T-helper 2 cell treated with Interferon-gamma antibody and Interleukin-4, amounts not matched to agents 5 μg/mL and 100 μg/mL, for 36 hours (primary cell): ENCODE measurements around the gene TPRA1.

Experiments
- DNase-seq: peaks from one replicate; pipeline ENCODE4 v3.0.0; 2021; ENCODE audit warnings: low spot score
- H3K27ac Mint-ChIP-seq: one replicate; pipeline ENCODE4 v1.8.0; 2021; ENCODE audit warnings: mild to moderate bottlenecking, mixed read lengths
- H3K27me3 Mint-ChIP-seq: one replicate; pipeline ENCODE4 v1.8.0; 2021; ENCODE audit warnings: low read depth, mixed read lengths
- H3K36me3 Mint-ChIP-seq: one replicate; pipeline ENCODE4 v1.8.0; 2021; ENCODE audit warnings: low read depth, mixed read lengths
- H3K4me1 Mint-ChIP-seq: one replicate; pipeline ENCODE4 v1.8.0; 2021; ENCODE audit warnings: low read depth, mixed read lengths
- H3K4me3 Mint-ChIP-seq: one replicate; pipeline ENCODE4 v1.8.0; 2022; ENCODE audit warnings: mild to moderate bottlenecking, moderate library complexity, mixed read lengths
- H3K9me3 Mint-ChIP-seq: one replicate; pipeline ENCODE4 v1.8.0; 2021; ENCODE audit warnings: mixed read lengths

TPRA1 gene

DNA sequence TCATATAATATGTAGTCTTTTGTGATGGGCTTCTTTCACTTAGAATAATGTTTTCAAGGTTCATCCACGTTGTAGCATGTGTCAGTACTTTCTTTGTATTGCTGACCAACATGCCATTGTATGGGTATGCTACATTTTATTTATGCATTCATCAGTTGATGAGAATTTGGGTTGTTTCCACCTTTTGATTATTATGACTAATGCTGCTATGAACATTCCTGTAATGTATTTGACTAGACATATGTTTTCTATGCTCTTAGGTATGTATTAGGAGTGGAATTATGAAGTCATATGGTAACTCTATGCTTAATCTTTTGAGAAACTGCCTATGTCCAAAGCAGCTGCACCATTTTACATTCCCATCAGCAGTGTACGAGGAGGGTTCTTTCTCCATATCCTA, 35.3 kb upstream of the TPRA1 start:
- H3K9me3 Mint-ChIP-seq, result no peaks in the 10 kb centered on the region
- H3K4me3 Mint-ChIP-seq, result no peak overlapping the region
- H3K27me3 Mint-ChIP-seq, result peaks cover 44% of the 10 kb centered on the region
- no peak for DNase-seq
- H3K4me1 Mint-ChIP-seq, result peaks cover 12% of the 10 kb centered on the region
- no peak overlapping the region for H3K27ac Mint-ChIP-seq
- H3K36me3 Mint-ChIP-seq, result peaks cover 23% of the 10 kb centered on the region

GRCh38 chr3:127624063-127624462, 33.5 kb upstream of the TPRA1 start:
- Mint-ChIP-seq H3K9me3 (no peaks in the 10 kb centered on the region), H3K4me3 (no peak overlapping the region), H3K27me3 (peaks cover 31% of the 10 kb centered on the region), H3K27ac (no peak overlapping the region), H3K36me3 (peaks cover 28% of the 10 kb centered on the region), H3K4me1 (peaks cover 3% of the 10 kb centered on the region)
- no peak for DNase-seq

GRCh38 chr3:127622772-127623576, 32.4 kb upstream of the TPRA1 start:
- Mint-ChIP-seq H3K27me3 (peaks cover 23% of the 10 kb centered on the region), H3K9me3 (no peaks in the 10 kb centered on the region), H3K4me1 (peaks cover 3% of the 10 kb centered on the region), H3K4me3 (no peak overlapping the region), H3K27ac (no peak overlapping the region), H3K36me3 (peaks cover 39% of the 10 kb centered on the region)
- no peak for DNase-seq

- peaks cover 13% of the 10 kb centered on the region for H3K27me3 Mint-ChIP-seq
- no peak for DNase-seq
- no peak overlapping the region for H3K4me3 Mint-ChIP-seq
- H3K27ac Mint-ChIP-seq, result no peak overlapping the region
- H3K9me3 Mint-ChIP-seq, result no peaks in the 10 kb centered on the region
- H3K4me1 Mint-ChIP-seq, result peaks cover 3% of the 10 kb centered on the region
- peaks cover 46% of the 10 kb centered on the region for H3K36me3 Mint-ChIP-seq
Observed at GRCh38 chr3:127622031-127622430, 31.5 kb upstream of the TPRA1 start.

DNA sequence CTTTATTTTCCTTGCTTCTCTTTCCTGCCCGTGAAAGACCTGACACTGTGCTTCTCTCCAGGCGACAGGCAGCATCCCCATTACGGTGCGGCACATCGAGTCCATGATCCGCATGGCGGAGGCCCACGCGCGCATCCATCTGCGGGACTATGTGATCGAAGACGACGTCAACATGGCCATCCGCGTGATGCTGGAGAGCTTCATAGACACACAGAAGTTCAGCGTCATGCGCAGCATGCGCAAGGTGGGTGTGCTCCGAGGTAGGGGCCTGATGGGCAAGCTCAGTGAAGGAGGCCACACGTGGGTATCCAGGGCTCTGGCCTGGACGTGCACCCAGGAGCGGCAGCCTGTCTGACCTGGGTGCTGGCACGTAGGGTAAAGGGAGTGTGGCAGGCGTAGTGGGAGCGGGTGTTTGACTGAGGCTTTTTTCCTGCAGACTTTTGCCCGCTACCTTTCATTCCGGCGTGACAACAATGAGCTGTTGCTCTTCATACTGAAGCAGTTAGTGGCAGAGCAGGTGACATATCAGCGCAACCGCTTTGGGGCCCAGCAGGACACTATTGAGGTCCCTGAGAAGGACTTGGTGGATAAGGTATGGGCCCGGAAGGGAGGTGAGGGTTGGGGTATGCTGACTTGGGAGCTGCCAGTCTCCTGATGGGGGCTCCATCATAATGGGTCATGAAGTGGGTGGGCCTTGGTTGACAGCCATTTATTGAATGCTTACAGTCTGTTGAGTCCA, 30.3 kb upstream of the TPRA1 start:
- Mint-ChIP-seq H3K27ac (no peak overlapping the region), H3K4me1 (peaks cover 2% of the 10 kb centered on the region), H3K4me3 (no peak overlapping the region), H3K27me3 (peaks cover 3% of the 10 kb centered on the region), H3K36me3 (peaks cover 58% of the 10 kb centered on the region), H3K9me3 (no peaks in the 10 kb centered on the region)
- no peak for DNase-seq

GRCh38 chr3:127618891-127619290, 28.4 kb upstream of the TPRA1 start:
- peaks cover 76% of the 10 kb centered on the region for H3K36me3 Mint-ChIP-seq
- H3K27ac Mint-ChIP-seq, result peak overlapping the region; percentile 21
- H3K4me3 Mint-ChIP-seq, result no peak overlapping the region
- H3K4me1 Mint-ChIP-seq, result peaks cover 10% of the 10 kb centered on the region
- H3K27me3 Mint-ChIP-seq, result no peaks in the 10 kb centered on the region
- no peaks in the 10 kb centered on the region for H3K9me3 Mint-ChIP-seq
- DNase-seq, result no peak

DNA sequence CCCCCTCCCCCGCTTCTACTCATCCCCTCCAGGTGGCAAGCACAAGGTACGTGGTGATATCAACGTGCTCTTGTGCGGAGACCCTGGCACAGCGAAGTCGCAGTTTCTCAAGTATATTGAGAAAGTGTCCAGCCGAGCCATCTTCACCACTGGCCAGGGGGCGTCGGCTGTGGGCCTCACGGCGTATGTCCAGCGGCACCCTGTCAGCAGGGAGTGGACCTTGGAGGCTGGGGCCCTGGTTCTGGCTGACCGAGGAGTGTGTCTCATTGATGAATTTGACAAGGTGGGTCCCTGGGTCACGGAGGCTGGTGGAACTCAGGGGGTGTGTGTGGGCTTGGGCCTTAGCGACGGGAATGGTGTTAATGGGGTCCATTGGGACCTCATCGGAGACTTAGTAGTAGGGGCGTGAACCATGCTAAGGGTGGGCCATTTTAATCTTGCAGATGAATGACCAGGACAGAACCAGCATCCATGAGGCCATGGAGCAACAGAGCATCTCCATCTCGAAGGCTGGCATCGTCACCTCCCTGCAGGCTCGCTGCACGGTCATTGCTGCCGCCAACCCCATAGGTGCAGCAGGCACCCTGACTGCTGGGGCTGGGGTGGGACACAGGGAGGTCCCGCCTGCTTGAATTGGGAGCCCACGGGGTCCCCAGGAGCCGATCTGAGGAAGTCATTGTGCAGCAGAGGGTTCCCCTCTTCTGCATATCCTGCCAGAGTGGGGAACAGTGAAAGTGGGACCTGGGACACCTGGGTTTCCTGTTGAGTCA, 26.5 kb upstream of the TPRA1 start:
- Mint-ChIP-seq H3K9me3 (no peaks in the 10 kb centered on the region), H3K27ac (no peak overlapping the region), H3K4me1 (peaks cover 13% of the 10 kb centered on the region), H3K36me3 (peaks cover 77% of the 10 kb centered on the region), H3K27me3 (no peaks in the 10 kb centered on the region), H3K4me3 (no peak overlapping the region)
- DNase-seq, result no peak

- Mint-ChIP-seq H3K27ac (no peak overlapping the region), H3K9me3 (no peaks in the 10 kb centered on the region), H3K27me3 (no peaks in the 10 kb centered on the region), H3K4me3 (no peak overlapping the region), H3K4me1 (peaks cover 13% of the 10 kb centered on the region), H3K36me3 (peaks cover 68% of the 10 kb centered on the region)
- no peak for DNase-seq
Observed at GRCh38 chr3:127615631-127616305, 25.2 kb upstream of the TPRA1 start.

GRCh38 chr3:127614928-127615589, 24.5 kb upstream of the TPRA1 start:
- H3K4me3 Mint-ChIP-seq, result no peak overlapping the region
- H3K27me3 Mint-ChIP-seq, result no peaks in the 10 kb centered on the region
- H3K27ac Mint-ChIP-seq, result no peak overlapping the region
- peaks cover 71% of the 10 kb centered on the region for H3K36me3 Mint-ChIP-seq
- no peak for DNase-seq
- H3K9me3 Mint-ChIP-seq, result no peaks in the 10 kb centered on the region
- H3K4me1 Mint-ChIP-seq, result peaks cover 13% of the 10 kb centered on the region

DNA sequence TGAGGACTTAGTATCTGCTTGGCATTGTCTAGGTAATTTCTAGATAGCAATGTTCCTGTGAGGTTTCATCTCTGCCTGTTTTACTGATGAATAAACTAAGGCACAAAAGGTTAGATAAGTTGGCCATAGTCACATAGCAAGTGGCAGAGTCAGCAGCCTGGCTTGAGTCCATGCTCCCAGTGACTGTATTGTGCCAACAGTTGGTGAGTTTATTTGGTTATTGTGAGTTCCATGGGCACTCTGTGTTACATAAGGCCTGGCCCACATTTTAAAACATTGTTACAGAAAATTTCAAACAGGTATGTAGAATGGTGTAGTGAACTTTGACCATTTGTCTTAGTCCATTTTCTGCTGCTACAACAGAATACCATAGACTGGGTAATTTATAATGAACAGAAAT, 22.9 kb upstream of the TPRA1 start:
- DNase-seq, result no peak
- Mint-ChIP-seq H3K4me3 (no peak overlapping the region), H3K4me1 (peaks cover 17% of the 10 kb centered on the region), H3K9me3 (no peaks in the 10 kb centered on the region), H3K36me3 (peaks cover 77% of the 10 kb centered on the region), H3K27me3 (no peaks in the 10 kb centered on the region), H3K27ac (no peak overlapping the region)

DNA sequence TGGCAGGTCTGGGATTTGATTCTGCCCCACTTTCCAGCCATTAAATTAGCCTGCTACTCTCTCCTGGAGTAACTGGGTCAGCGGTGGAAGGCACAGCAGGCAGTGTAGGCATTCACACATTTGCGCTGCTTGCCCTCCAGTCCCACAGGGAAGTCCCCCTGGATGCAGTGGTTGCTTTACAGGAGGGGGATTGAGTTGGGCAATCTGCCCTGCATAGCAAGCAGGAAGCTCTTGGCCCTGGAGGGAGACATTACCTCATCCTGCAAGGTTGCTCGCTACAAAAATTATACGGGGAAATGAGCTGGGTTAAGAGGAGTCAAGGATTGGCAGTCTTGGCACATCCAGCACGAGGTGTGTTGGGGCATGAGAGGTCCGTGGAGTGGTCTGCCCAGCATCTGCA, 22.4 kb upstream of the TPRA1 start:
- H3K9me3 Mint-ChIP-seq, result no peaks in the 10 kb centered on the region
- no peak overlapping the region for H3K4me3 Mint-ChIP-seq
- DNase-seq, result no peak
- H3K27ac Mint-ChIP-seq, result no peak overlapping the region
- peaks cover 20% of the 10 kb centered on the region for H3K4me1 Mint-ChIP-seq
- peaks cover 77% of the 10 kb centered on the region for H3K36me3 Mint-ChIP-seq
- no peaks in the 10 kb centered on the region for H3K27me3 Mint-ChIP-seq

DNA sequence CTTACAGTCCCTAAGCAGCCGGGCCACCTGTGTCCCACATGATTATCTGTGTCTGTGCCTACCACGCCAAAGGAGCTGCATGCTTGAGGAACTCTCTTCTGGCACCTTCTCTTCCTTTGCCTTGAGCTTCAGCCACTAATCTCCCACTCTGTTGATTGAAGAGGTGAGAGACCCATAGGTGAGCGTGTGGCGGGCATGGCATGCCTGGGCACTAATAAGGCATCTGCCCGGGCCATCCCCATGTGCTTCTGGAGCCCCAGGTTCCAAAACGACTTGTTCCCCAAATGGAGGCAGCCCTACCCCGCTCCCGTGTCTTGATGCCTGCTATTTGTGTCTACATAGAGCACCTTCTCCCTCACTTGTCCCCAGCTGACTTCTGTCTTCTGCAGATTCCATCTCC, 20.7 kb upstream of the TPRA1 start:
- no peak for DNase-seq
- Mint-ChIP-seq H3K4me3 (no peak overlapping the region), H3K27ac (no peak overlapping the region), H3K4me1 (peaks cover 21% of the 10 kb centered on the region), H3K27me3 (no peaks in the 10 kb centered on the region), H3K9me3 (no peaks in the 10 kb centered on the region), H3K36me3 (peaks cover 77% of the 10 kb centered on the region)

GRCh38 chr3:127610105-127610504, 19.6 kb upstream of the TPRA1 start:
- H3K4me1 Mint-ChIP-seq, result peaks cover 19% of the 10 kb centered on the region
- no peaks in the 10 kb centered on the region for H3K9me3 Mint-ChIP-seq

More at GRCh38 chr3:127610105-127610504, 19.6 kb upstream of the TPRA1 start:
- H3K4me3 Mint-ChIP-seq, result no peak overlapping the region
- H3K27ac Mint-ChIP-seq, result no peak overlapping the region
- no peak for DNase-seq
- H3K36me3 Mint-ChIP-seq, result peaks cover 73% of the 10 kb centered on the region
- H3K27me3 Mint-ChIP-seq, result no peaks in the 10 kb centered on the region
